IMR-90 (cell line): ENCODE data around the gene CUEDC2. TPM values are rescaled to one million over a fixed set of nuclear protein-coding genes. Genes with fewer than 3 reads are reported as not detected.

Experiments
- MXI1 ChIP-seq: IDR thresholded peaks from 2 replicates; pipeline ENCODE4 v1.6.1; 2012; ENCODE audit warnings: low read depth, mild to moderate bottlenecking, low read length, moderate library complexity, borderline replicate concordance
- RCOR1 ChIP-seq: IDR thresholded peaks from 2 replicates; pipeline ENCODE4 v1.6.1; 2012; ENCODE audit warnings: mild to moderate bottlenecking, low read length, improper control_type of control experiment; ENCODE audit not compliant: insufficient replicate concordance
- RFX5 ChIP-seq: IDR thresholded peaks from 2 replicates; pipeline ENCODE4 v1.8.0; 2012; ENCODE audit warnings: low read depth, mild to moderate bottlenecking, low read length, moderate library complexity
- polyA plus RNA-seq, 3 experiments: library from polyadenylated mRNA; depleted of rRNA; stranded (reverse); fragments of >200 nt; gene quantifications; 2 replicates each; pipeline ENCODE4 v1.2.3, GENCODE V29; 2012; ENCODE audit warnings: low replicate concordance in 1 of 3
- total RNA-seq: library from RNA; depleted of rRNA; stranded (reverse); fragments of >200 nt; gene quantifications from 2 replicates; pipeline ENCODE4 v1.2.3, GENCODE V29; 2012
- TF ChIP-seq, protein P1 (sequence below): conservative IDR thresholded peaks from 2 replicates; pipeline ENCODE4 v1.5.1; 2012; ENCODE audit warnings: mild to moderate bottlenecking, low read depth, low read length, improper control_type of control experiment

Gene CUEDC2
- total and polyA plus RNA-seq, 2 of the 4 experiments (the other 2 are of a cell fraction), result 55.7 to 84.9 TPM

DNA sequence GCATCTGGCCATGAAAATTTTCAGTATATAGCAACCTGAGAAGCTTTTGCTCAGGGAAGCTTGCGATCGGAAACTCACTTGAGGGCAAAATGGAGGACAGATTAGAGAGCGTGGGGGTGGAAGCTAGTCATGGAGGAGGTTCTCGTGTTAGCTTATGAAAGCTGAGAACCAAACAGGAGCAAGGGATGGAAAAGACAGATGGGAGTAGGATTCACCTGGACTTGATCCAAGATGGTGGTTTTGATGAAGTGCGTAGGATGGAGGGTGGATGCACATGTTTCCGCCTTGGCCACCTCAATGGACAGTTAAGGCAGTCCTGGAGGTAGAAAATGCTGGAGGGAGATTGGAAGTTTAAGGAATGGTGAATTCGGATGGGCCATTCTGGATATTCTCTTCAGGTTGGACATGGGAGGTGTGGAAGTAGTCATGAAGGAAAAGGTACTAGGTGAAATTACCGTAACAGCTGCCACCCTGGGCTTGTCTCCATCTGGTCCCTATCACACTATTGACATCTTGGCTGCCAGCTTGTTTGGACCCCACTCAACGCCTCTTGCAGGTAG lies 25.3 kb upstream of the CUEDC2 start (continued):
- TF ChIP-seq, protein P1, sequence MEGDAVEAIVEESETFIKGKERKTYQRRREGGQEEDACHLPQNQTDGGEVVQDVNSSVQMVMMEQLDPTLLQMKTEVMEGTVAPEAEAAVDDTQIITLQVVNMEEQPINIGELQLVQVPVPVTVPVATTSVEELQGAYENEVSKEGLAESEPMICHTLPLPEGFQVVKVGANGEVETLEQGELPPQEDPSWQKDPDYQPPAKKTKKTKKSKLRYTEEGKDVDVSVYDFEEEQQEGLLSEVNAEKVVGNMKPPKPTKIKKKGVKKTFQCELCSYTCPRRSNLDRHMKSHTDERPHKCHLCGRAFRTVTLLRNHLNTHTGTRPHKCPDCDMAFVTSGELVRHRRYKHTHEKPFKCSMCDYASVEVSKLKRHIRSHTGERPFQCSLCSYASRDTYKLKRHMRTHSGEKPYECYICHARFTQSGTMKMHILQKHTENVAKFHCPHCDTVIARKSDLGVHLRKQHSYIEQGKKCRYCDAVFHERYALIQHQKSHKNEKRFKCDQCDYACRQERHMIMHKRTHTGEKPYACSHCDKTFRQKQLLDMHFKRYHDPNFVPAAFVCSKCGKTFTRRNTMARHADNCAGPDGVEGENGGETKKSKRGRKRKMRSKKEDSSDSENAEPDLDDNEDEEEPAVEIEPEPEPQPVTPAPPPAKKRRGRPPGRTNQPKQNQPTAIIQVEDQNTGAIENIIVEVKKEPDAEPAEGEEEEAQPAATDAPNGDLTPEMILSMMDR, result no peak
- TF ChIP-seq MXI1 (no peak), RCOR1 (no peak), RFX5 (no peak)
